SK-N-MC (cell line): ENCODE results near the gene ZBED1.
"Not testable (repeated sequence)": the region's sequence is repeated elsewhere in the genome, so short reads cannot be mapped to it uniquely, and the experiment has no call there.

Source experiments
- EZH2 ChIP-seq: fragments of 200-600 bp; sonication (generic); IDR thresholded peaks from one replicate; pipeline ENCODE4 v1.6.1; 2017; ENCODE audit warnings: antibody characterized with exemption
- FOXP2 ChIP-seq: optimal IDR thresholded peaks from 2 replicates; pipeline ENCODE3; 2011; ENCODE audit warnings: mild to moderate bottlenecking, moderate library complexity; ENCODE audit not compliant: insufficient read depth; ENCODE audit errors: extremely low read length, control extremely low read depth
- POLR2AphosphoS5 ChIP-seq: IDR thresholded peaks from 2 replicates; pipeline ENCODE4 v1.6.1; 2012; ENCODE audit warnings: mild to moderate bottlenecking, low read depth, low read length, borderline replicate concordance

DNA sequence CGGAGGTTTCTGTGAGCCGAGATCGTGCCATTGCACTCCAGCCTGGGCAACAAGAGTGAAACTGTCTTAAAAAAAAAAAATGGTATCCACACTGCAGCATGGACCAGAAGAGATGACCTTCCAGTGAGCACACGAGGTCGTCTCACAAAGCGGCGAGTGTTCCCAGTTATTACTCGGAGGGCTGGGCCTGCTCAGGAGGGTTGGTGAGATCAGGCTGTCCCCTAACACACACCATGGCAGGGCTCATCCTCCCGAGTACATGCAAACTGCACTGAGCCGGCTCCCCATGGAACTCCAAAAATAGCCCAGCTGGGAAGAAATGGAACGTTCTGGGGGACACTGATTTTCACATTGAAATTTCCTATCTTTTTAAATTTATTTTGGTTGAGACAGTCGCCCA is 19.2 kb downstream of the ZBED1 start:
- TF ChIP-seq EZH2, POLR2AphosphoS5, FOXP2: not testable (repeated sequence)
